ENCODE results near the gene TBC1D16. TPM values are rescaled to one million over a fixed set of nuclear protein-coding genes. Genes with fewer than 3 reads are reported as not detected.
A peak's percentile ranks its signal among the peaks of the same experiment; 100 is the strongest.

TBC1D16 gene
- total RNA-seq, 1 experiment from 2014 or later: 55.4 TPM

- no peaks in the 10 kb centered on the region for H3K27me3 Mint-ChIP-seq (ENCODE audit: insufficient read depth, unreplicated experiment)
- intact Hi-C loops (cut with micrococcal nuclease; ENCODE audit: unreplicated experiment): loop anchor here (5.0 kb wide), 2 partner anchors 74 to 119 kb away; no protein-coding TSS in a partner anchor
- H3K4me3 ChIP-seq (ENCODE audit: low read depth, low read length): no peak overlapping the region
- ChIA-PET POLR2A (interaction anchor here (0.6 to 1.0 kb wide), 2 partner anchors 15 to 16 kb away, joined by 3 to 4 read pairs; no protein-coding TSS in a partner anchor), CTCF (interaction anchor here (0.6 to 1.7 kb wide), 16 partner anchors 9 to 353 kb away, joined by 3 to 13 read pairs (median 4); partner anchors contain the start of genes CBX2 and GAA)
- H3K9me3 ChIP-seq: no peaks in the 10 kb centered on the region
- no peaks in the 10 kb centered on the region; the same call in 1 of the 2 replicates for H3K36me3 ChIP-seq (ENCODE audit: control insufficient read depth, insufficient read depth, low read length)
- H3K4me3 Mint-ChIP-seq (ENCODE audit: unreplicated experiment): no peak overlapping the region
- H3K27me3 ChIP-seq (replicated peaks; ENCODE audit: control insufficient read depth, insufficient read depth, low read length): no peaks in the 10 kb centered on the region
- no peak overlapping the region for H3K27ac Mint-ChIP-seq (ENCODE audit: unreplicated experiment)
- peak; percentile 81 to 91 for DNase-seq
- H3K9me3 Mint-ChIP-seq (ENCODE audit: unreplicated experiment): no peaks in the 10 kb centered on the region
- peaks cover 10% of the 10 kb centered on the region; the same call in 1 of the 2 replicates for H3K4me1 ChIP-seq
- H3K36me3 Mint-ChIP-seq (ENCODE audit: insufficient read depth, unreplicated experiment): peaks cover 7% of the 10 kb centered on the region
- peak; percentile 96 to 97 for TF ChIP-seq CTCF (IDR thresholded peaks at IDR 0.05; ENCODE audit: insufficient read depth in 1 of 2, low read depth in 1 of 2, low read length in 1 of 2, severe bottlenecking in 1 of 2, unreplicated experiment in 1 of 2)
- no TSS peak for BruUV-seq (replicated peaks)
- peaks cover 8% of the 10 kb centered on the region for H3K4me1 Mint-ChIP-seq (ENCODE audit: low read depth, unreplicated experiment)
Measured at GRCh38 chr17:80008383-80008840, 27.3 kb downstream of the TBC1D16 start.

DNA sequence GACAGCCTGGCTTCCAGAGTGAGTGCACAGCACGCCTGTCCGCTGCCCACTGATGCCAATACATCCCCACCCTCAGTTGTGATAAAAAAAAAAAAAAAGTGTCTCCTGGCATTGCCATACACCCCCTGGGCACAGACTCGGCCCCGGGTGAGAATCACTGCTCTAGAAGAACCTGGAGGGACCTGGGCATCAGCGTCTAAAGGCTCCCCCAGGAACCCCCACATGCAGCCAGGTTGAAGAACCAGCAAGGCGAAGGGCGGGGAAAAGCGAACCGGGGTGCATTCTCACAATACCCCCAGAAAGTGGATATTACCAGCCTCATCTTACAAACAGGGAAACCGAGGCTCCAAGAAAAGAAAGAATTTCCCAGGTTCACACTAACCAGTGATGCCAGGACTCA lies 27.7 kb downstream of the TBC1D16 start:
- TF ChIP-seq CTCF (IDR thresholded peaks at IDR 0.05; ENCODE audit: insufficient read depth in 1 of 2, low read depth in 1 of 2, low read length in 1 of 2, severe bottlenecking in 1 of 2, unreplicated experiment in 1 of 2): no peak
- ChIA-PET CTCF (interaction anchor here (0.7 to 1.7 kb wide), 12 partner anchors 9 to 353 kb away, joined by 3 to 13 read pairs (median 4); partner anchors contain the start of gene GAA), POLR2A (interaction anchor here (0.6 to 1.0 kb wide), 2 partner anchors 14 to 16 kb away, joined by 3 to 4 read pairs; no protein-coding TSS in a partner anchor)
- Histone ChIP-seq H3K27me3 (replicated peaks; ENCODE audit: control insufficient read depth, insufficient read depth, low read length) (no peaks in the 10 kb centered on the region), H3K36me3 (ENCODE audit: control insufficient read depth, insufficient read depth, low read length) (no peaks in the 10 kb centered on the region; the same call in 1 of the 2 replicates), H3K4me3 (ENCODE audit: low read depth, low read length) (no peak overlapping the region), H3K4me1 (peaks cover 14% of the 10 kb centered on the region), H3K9me3 (no peaks in the 10 kb centered on the region)
- no peak for DNase-seq
- no TSS peak for BruUV-seq (replicated peaks)
- no peaks in the 10 kb centered on the region for H3K9me3 Mint-ChIP-seq (ENCODE audit: unreplicated experiment)
- H3K27ac Mint-ChIP-seq (ENCODE audit: unreplicated experiment): no peak overlapping the region
- H3K4me3 Mint-ChIP-seq (ENCODE audit: unreplicated experiment): no peak overlapping the region
- H3K36me3 Mint-ChIP-seq (ENCODE audit: insufficient read depth, unreplicated experiment): peaks cover 7% of the 10 kb centered on the region
- intact Hi-C loops (cut with micrococcal nuclease; ENCODE audit: unreplicated experiment): loop anchor here (5.0 kb wide), 2 partner anchors 74 to 119 kb away; no protein-coding TSS in a partner anchor
- H3K4me1 Mint-ChIP-seq (ENCODE audit: low read depth, unreplicated experiment): peaks cover 10% of the 10 kb centered on the region
- H3K27me3 Mint-ChIP-seq (ENCODE audit: insufficient read depth, unreplicated experiment): no peaks in the 10 kb centered on the region

- H3K27me3 Mint-ChIP-seq (ENCODE audit: insufficient read depth, unreplicated experiment): no peaks in the 10 kb centered on the region
Measured at GRCh38 chr17:80006811-80007752, 28.6 kb downstream of the TBC1D16 start.

More at GRCh38 chr17:80006811-80007752, 28.6 kb downstream of the TBC1D16 start:
- Histone ChIP-seq H3K4me3 (ENCODE audit: low read depth, low read length) (no peak overlapping the region), H3K27me3 (replicated peaks; ENCODE audit: control insufficient read depth, insufficient read depth, low read length) (no peaks in the 10 kb centered on the region), H3K36me3 (ENCODE audit: control insufficient read depth, insufficient read depth, low read length) (no peaks in the 10 kb centered on the region; the same call in 1 of the 2 replicates), H3K9me3 (no peaks in the 10 kb centered on the region), H3K4me1 (peaks cover 22% of the 10 kb centered on the region)
- BruUV-seq (replicated peaks): no TSS peak
- Mint-ChIP-seq H3K9me3 (ENCODE audit: unreplicated experiment) (no peaks in the 10 kb centered on the region), H3K27ac (ENCODE audit: unreplicated experiment) (no peak overlapping the region), H3K4me1 (ENCODE audit: low read depth, unreplicated experiment) (peaks cover 18% of the 10 kb centered on the region), H3K36me3 (ENCODE audit: insufficient read depth, unreplicated experiment) (peaks cover 14% of the 10 kb centered on the region), H3K4me3 (ENCODE audit: unreplicated experiment) (peak overlapping the region; percentile 71)
- ChIA-PET CTCF (interaction anchor here (0.6 to 1.5 kb wide), 5 partner anchors 9 to 273 kb away, joined by 3 to 5 read pairs (median 4); no protein-coding TSS in a partner anchor), POLR2A (no interaction called here)
- no peak for TF ChIP-seq CTCF (IDR thresholded peaks at IDR 0.05; ENCODE audit: insufficient read depth in 1 of 2, low read depth in 1 of 2, low read length in 1 of 2, severe bottlenecking in 1 of 2, unreplicated experiment in 1 of 2)
- no peak for DNase-seq
- intact Hi-C loops (cut with micrococcal nuclease; ENCODE audit: unreplicated experiment): loop anchor here (1.0 to 5.0 kb wide), 3 partner anchors 29 to 120 kb away; partner anchors contain the start of gene CCDC40
